Measurements from ENCODE around the gene SLC66A2.

Gene SLC66A2

DNA sequence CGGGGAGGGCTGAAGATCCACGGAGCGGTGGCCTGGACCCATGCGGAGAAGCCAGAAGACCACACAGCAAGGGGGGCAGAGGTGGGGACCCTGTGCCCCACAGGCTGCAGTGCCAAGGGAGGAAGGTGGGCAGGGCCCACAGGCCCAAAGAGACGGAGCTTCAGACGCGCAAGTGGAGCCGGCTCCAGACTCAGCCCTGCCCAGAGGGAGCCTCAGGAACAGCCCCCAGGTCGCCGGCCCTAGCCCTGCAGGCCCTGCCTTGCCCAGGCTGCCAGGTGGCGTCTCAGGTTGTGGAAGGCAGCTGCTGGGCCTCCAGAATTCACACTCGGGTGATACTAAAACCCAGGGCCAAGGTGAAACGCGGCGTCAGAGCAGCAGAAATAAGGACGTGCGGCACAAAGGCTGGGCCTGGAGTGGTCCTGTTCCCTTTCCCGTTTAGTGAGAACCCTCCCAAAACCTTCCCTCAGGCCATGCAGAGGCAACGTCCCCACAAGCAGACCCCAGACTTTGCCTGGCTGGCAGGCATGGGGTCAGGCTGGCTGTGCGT lies 36.8 kb downstream of the SLC66A2 start:
- Histone ChIP-seq H3K36me3 (ENCODE audit: control insufficient read depth in 2 of 2, insufficient read depth in 2 of 2, low read length in 2 of 2) (peaks cover 37 to 49% of the 10 kb centered on the region in 2 donors), H3K9me3 (ENCODE audit: control insufficient read depth in 2 of 2, low read length in 2 of 2) (no peaks in the 10 kb centered on the region), H3K9ac (ENCODE audit: low read depth in 1 of 2, low read length in 2 of 2) (no peak overlapping the region), H3K4me3 (ENCODE audit: low read length in 2 of 2) (no peak overlapping the region), H3K27ac (ENCODE audit: low read depth in 2 of 2, low read length in 2 of 2) (no peak overlapping the region), H3K4me1 (ENCODE audit: control insufficient read depth in 2 of 2, insufficient read depth in 2 of 2, low read length in 2 of 2) (no peaks in the 10 kb centered on the region), H3K27me3 (ENCODE audit: control insufficient read depth in 2 of 2, insufficient read depth in 2 of 2, low read length in 2 of 2) (no peaks in the 10 kb centered on the region)

DNA sequence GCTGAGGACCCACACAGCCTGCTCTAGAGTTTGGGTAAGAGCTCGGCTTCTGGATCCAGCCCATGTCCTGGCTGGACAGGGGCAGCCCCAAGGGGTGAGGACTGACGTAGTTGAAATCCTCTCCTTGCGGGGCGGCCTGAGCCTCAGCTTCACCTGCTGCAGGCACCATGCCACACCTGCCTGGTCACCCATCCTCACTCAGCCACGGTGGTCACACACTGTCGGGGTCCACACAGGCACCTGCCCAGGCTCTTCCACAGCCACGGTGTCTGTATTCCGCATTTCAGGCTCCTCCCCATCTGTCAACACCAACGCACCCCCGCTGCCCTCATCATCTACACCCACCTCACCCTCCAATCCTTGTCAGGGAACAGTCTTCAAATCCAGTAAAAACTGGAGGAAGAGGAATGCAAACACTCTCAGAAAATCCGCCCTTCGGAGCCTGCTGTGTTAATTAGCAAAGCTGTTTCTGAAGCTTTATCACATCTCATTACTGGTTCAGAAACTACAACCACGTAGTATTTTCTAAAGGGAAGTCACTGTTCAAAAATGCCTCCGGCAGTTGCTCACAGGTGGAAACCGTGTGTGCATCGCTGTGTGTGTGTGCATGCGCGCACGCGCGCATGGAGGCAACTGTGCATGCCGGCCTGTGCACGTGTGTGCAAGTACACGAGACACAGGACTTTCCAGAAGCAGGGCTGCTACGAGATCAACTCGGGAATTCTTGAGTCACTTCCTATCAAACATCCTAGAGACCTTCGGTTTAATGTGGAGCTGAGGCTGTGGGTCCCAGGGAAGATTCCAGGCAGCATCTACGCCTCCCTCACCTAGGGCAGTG lies 38.2 kb downstream of the SLC66A2 start:
- peaks cover 27 to 40% of the 10 kb centered on the region in 2 donors for H3K36me3 ChIP-seq (ENCODE audit: control insufficient read depth in 2 of 2, insufficient read depth in 2 of 2, low read length in 2 of 2)
- no peak overlapping the region for H3K27ac ChIP-seq (ENCODE audit: low read depth in 2 of 2, low read length in 2 of 2)
- no peaks in the 10 kb centered on the region for H3K9me3 ChIP-seq (ENCODE audit: control insufficient read depth in 2 of 2, low read length in 2 of 2)
- H3K9ac ChIP-seq (ENCODE audit: low read depth in 1 of 2, low read length in 2 of 2), result no peak overlapping the region
- H3K4me1 ChIP-seq (ENCODE audit: control insufficient read depth in 2 of 2, insufficient read depth in 2 of 2, low read length in 2 of 2), result no peaks in the 10 kb centered on the region
- no peaks in the 10 kb centered on the region for H3K27me3 ChIP-seq (ENCODE audit: control insufficient read depth in 2 of 2, insufficient read depth in 2 of 2, low read length in 2 of 2)
- no peak overlapping the region for H3K4me3 ChIP-seq (ENCODE audit: low read length in 2 of 2)

DNA sequence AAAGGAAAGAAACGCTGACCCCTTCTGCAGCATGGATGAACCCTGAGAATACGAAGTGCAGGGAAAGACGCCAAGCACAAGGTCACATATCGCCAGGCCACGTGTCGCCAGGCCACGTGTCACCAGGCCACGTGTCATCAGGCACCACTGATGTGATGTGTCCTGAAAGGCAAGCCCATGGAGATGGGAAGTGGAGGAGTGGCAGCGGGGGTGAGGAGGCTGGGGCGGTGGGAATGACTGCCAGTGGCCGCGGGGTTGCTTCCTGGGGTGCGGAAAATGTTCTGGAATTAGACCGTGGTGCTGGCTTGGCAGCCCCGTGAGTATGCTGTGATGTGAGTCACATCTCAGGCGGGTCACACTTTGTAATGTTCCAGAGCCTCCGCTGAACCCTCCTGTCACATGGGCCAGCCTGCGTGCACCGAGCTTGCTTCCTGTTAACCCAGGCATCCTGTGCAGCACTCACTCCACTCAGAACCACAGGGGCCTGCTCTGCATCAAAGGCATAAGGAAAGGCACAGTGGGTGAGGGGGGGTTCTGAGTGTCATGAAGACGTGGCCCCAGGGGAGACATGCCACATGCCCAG lies 39.0 kb downstream of the SLC66A2 start:
- no peaks in the 10 kb centered on the region for H3K4me1 ChIP-seq (ENCODE audit: control insufficient read depth in 2 of 2, insufficient read depth in 2 of 2, low read length in 2 of 2)
- H3K4me3 ChIP-seq (ENCODE audit: low read length in 2 of 2), result no peak overlapping the region
- H3K9ac ChIP-seq (ENCODE audit: low read depth in 1 of 2, low read length in 2 of 2), result no peak overlapping the region
- peaks cover 26 to 40% of the 10 kb centered on the region in 2 donors for H3K36me3 ChIP-seq (ENCODE audit: control insufficient read depth in 2 of 2, insufficient read depth in 2 of 2, low read length in 2 of 2)
- H3K27me3 ChIP-seq (ENCODE audit: control insufficient read depth in 2 of 2, insufficient read depth in 2 of 2, low read length in 2 of 2), result no peaks in the 10 kb centered on the region
- H3K27ac ChIP-seq (ENCODE audit: low read depth in 2 of 2, low read length in 2 of 2), result no peak overlapping the region
- no peaks in the 10 kb centered on the region for H3K9me3 ChIP-seq (ENCODE audit: control insufficient read depth in 2 of 2, low read length in 2 of 2)

DNA sequence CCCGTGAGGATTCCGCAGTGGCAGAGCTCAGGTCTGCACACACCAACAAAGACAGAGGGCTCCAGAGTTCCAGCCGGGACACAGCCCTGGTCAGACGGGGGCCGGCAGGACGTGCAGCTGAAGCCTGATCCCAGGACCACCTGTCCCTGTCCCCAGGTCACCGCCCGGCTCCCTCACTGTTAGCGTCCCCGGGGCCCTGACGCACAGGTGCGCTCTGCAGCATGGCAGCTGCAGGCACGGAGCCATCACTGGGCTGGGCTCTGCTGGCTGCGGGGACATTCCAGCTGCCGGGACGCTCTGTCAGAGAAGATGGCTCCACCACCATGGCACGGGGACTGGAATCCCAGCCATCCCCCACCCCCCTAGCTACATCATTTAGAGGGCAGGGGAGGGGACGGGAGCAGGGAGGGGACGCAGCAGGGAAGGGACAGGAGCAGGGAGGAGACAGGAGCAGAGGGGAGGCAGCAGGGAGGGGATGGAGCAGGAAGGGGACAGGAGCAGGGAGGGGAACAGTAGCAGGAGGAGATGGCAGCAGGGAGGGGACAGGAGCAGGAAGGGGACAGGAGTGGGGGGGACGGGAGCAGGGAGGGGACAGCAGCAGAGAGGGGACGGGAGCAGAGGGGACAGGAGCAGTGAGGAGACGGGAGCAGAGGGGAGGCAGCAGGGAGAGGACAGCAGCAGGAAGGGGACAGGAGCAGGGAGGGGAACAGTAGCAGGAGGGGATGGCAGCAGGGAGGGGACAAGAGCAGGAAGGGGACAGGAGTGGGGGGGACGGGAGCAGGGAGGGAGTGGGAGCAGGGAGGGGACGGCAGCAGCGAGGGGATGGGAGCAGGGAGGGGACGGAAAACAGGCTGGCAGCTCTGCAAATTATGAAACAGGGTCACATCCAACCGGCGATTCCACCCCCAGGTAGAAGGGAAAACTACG lies 39.8 kb downstream of the SLC66A2 start:
- Histone ChIP-seq H3K9ac (ENCODE audit: low read depth in 1 of 2, low read length in 2 of 2) (no peak overlapping the region), H3K36me3 (ENCODE audit: control insufficient read depth in 2 of 2, insufficient read depth in 2 of 2, low read length in 2 of 2) (peaks cover 19 to 33% of the 10 kb centered on the region in 2 donors), H3K27me3 (ENCODE audit: control insufficient read depth in 2 of 2, insufficient read depth in 2 of 2, low read length in 2 of 2) (no peaks in the 10 kb centered on the region), H3K4me1 (ENCODE audit: control insufficient read depth in 2 of 2, insufficient read depth in 2 of 2, low read length in 2 of 2) (no peaks in the 10 kb centered on the region), H3K4me3 (ENCODE audit: low read length in 2 of 2) (no peak overlapping the region), H3K27ac (ENCODE audit: low read depth in 2 of 2, low read length in 2 of 2) (no peak overlapping the region), H3K9me3 (ENCODE audit: control insufficient read depth in 2 of 2, low read length in 2 of 2) (no peaks in the 10 kb centered on the region)

DNA sequence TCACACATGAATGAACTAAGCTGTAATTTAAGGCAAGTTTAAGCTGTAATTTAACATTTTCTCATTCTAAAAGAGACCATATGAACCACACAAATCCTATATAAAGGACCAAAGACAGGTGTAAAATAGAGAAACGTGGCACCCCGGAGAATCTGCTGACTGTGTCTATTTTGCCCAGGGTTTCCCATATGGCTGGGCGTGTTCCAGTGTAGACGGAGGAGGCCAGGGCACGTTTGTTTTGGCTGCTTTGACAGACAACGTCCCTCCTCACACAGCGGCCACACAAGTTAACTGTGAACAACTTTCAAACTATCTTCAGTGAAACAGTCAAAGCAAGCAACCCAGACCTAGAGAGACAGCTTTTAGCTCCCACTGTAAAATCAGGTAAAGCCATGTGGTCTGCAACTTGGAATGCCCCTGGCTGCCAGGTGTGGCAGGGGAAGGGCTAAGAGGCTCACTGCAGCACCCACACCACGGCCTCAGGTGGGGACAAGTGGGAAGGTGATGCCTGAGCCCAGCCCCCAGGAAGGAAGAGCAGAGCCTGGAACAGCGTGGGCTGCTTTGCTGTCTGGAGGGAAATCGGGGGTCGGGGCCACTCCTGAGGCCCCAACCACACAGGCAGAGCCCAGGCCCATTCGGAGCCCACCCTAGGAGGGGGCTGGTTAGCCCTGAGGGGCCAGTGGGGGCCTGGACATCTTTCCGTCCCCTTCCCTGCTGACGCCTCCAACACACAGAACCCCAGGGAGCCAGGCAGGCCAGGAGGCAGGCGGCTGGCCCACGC lies 40.7 kb downstream of the SLC66A2 start:
- Histone ChIP-seq H3K9ac (ENCODE audit: low read depth in 1 of 2, low read length in 2 of 2) (no peak overlapping the region), H3K9me3 (ENCODE audit: control insufficient read depth in 2 of 2, low read length in 2 of 2) (no peaks in the 10 kb centered on the region), H3K27ac (ENCODE audit: low read depth in 2 of 2, low read length in 2 of 2) (no peak overlapping the region), H3K4me3 (ENCODE audit: low read length in 2 of 2) (no peak overlapping the region), H3K4me1 (ENCODE audit: control insufficient read depth in 2 of 2, insufficient read depth in 2 of 2, low read length in 2 of 2) (no peaks in the 10 kb centered on the region), H3K36me3 (ENCODE audit: control insufficient read depth in 2 of 2, insufficient read depth in 2 of 2, low read length in 2 of 2) (peaks cover 17 to 26% of the 10 kb centered on the region in 2 donors), H3K27me3 (ENCODE audit: control insufficient read depth in 2 of 2, insufficient read depth in 2 of 2, low read length in 2 of 2) (no peaks in the 10 kb centered on the region)

DNA sequence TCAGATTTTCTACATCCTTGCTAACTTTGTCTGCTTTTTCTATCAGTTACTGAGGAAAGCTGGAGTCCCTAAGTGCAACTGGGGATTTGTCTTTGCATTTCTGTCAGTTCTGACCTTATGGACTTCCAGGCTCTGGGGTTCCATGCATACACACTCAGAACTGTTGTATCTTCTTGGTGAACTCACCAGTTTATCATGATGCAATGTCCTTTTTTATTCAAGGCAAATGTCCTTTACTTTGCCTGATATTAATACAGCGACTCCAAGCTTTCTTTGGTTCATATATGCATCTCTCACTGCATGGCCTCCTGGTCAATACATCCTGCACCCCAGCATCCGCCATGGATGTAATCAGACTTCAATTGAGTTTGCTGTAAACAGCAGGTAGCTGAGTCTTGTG lies 44.7 kb downstream of the SLC66A2 start:
- Histone ChIP-seq H3K36me3 (ENCODE audit: control insufficient read depth in 2 of 2, insufficient read depth in 2 of 2, low read length in 2 of 2) (peaks cover 17 to 19% of the 10 kb centered on the region in 2 donors), H3K27me3 (ENCODE audit: control insufficient read depth in 2 of 2, insufficient read depth in 2 of 2, low read length in 2 of 2) (no peaks in the 10 kb centered on the region), H3K9me3 (ENCODE audit: control insufficient read depth in 2 of 2, low read length in 2 of 2) (no peaks in the 10 kb centered on the region), H3K4me3 (ENCODE audit: low read length in 2 of 2) (no peak overlapping the region), H3K9ac (ENCODE audit: low read depth in 1 of 2, low read length in 2 of 2) (no peak overlapping the region), H3K4me1 (ENCODE audit: control insufficient read depth in 2 of 2, insufficient read depth in 2 of 2, low read length in 2 of 2) (no peaks in the 10 kb centered on the region), H3K27ac (ENCODE audit: low read depth in 2 of 2, low read length in 2 of 2) (no peak overlapping the region)

DNA sequence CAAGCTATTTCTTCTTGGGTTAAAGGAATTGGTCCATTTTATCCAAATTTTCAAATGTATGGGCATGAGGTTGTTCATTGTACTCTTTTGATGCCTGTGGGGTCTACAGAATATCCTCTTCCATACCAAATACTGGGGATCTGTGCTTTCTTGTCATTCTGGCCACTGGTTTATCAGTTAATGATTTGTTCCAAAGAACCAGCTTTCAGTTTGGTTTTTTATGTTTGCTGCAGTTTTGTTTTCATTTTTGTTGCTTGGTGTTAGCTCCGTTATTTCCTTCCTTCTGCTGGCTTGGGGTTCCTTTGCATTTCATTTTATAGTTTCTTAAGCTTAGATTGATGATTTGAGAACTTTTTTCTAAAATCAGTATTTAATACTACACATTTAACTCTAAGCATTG lies 45.5 kb downstream of the SLC66A2 start:
- no peaks in the 10 kb centered on the region for H3K4me1 ChIP-seq (ENCODE audit: control insufficient read depth in 2 of 2, insufficient read depth in 2 of 2, low read length in 2 of 2)
- no peaks in the 10 kb centered on the region for H3K9me3 ChIP-seq (ENCODE audit: control insufficient read depth in 2 of 2, low read length in 2 of 2)
- no peaks in the 10 kb centered on the region for H3K27me3 ChIP-seq (ENCODE audit: control insufficient read depth in 2 of 2, insufficient read depth in 2 of 2, low read length in 2 of 2)
- no peak overlapping the region for H3K9ac ChIP-seq (ENCODE audit: low read depth in 1 of 2, low read length in 2 of 2)
- peaks cover 17% of the 10 kb centered on the region in 2 donors for H3K36me3 ChIP-seq (ENCODE audit: control insufficient read depth in 2 of 2, insufficient read depth in 2 of 2, low read length in 2 of 2)
- no peak overlapping the region for H3K4me3 ChIP-seq (ENCODE audit: low read length in 2 of 2)
- H3K27ac ChIP-seq (ENCODE audit: low read depth in 2 of 2, low read length in 2 of 2), result no peak overlapping the region

DNA sequence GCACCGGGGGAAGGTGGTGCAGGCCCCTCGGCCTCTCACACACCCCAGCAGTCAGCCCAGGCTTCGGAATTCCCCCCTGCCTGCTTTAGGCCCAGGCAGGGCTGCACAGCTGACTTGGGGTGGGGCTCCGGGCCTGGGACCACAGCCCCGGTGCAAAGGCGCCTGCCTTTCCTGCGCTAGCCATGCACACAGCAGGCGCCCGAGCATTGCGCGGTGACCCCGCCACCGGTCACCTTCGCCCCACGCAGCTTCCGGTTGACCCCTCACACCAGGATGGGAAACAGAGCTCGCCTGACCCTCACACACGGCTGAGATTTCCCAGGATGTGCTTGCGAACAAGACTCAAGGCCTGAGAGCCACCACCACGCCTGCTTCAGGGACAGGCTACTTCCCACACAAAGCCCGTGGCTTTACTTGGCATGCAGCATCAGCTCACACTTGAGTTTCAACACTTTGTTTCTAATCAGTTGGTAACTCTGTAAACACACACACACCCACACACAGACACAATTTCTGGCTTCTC lies 46.0 kb downstream of the SLC66A2 start:
- Histone ChIP-seq H3K9me3 (ENCODE audit: control insufficient read depth in 2 of 2, low read length in 2 of 2) (peaks cover 0 to 1% of the 10 kb centered on the region in 2 donors), H3K9ac (ENCODE audit: low read depth in 1 of 2, low read length in 2 of 2) (no peak overlapping the region), H3K4me3 (ENCODE audit: low read length in 2 of 2) (no peak overlapping the region), H3K36me3 (ENCODE audit: control insufficient read depth in 2 of 2, insufficient read depth in 2 of 2, low read length in 2 of 2) (peaks cover 14% of the 10 kb centered on the region in 2 donors), H3K4me1 (ENCODE audit: control insufficient read depth in 2 of 2, insufficient read depth in 2 of 2, low read length in 2 of 2) (no peaks in the 10 kb centered on the region), H3K27me3 (ENCODE audit: control insufficient read depth in 2 of 2, insufficient read depth in 2 of 2, low read length in 2 of 2) (no peaks in the 10 kb centered on the region), H3K27ac (ENCODE audit: low read depth in 2 of 2, low read length in 2 of 2) (no peak overlapping the region)

DNA sequence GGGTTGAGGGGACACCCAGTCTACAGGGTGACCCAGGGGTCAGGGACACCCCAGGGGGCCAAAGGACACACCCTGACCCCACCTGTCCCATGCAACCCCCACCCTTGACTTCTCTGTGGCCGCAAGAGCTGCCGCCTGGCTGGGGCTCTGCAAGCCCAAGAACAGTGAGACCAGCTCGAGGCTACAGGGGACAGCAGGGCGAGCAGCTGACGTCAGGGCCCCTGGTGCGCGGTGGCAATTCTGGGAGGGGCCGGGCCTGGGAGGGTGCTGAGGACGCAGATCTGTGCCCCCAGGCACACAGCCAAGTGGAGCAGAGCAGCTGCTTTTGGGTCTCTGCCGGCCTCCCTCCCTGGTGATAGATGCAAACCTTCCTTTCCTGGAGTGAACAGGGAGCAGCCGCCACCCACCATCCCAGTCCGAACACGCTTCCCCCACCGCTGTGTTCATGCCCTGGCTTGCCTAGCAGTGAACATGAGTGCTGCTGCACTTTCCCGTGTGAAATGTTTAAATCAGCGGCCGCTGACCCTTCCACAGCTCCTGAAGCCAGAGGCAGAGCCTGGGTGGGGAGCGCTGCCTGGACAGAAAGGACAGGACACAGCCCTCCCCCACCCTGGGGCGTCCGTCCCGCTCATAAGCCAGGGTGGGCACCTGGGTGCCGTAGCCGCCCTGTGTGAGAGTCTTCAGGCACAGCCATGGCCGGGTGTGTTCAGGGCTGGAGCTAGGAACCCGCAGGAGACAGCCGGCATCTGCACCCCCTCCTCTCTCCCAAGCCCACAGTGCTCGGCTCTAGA lies 46.9 kb downstream of the SLC66A2 start:
- Histone ChIP-seq H3K4me1 (ENCODE audit: control insufficient read depth in 2 of 2, insufficient read depth in 2 of 2, low read length in 2 of 2) (no peaks in the 10 kb centered on the region), H3K4me3 (ENCODE audit: low read length in 2 of 2) (no peak overlapping the region), H3K36me3 (ENCODE audit: control insufficient read depth in 2 of 2, insufficient read depth in 2 of 2, low read length in 2 of 2) (peaks cover 14% of the 10 kb centered on the region in 2 donors), H3K9me3 (ENCODE audit: control insufficient read depth in 2 of 2, low read length in 2 of 2) (peaks cover 0 to 3% of the 10 kb centered on the region in 2 donors), H3K27ac (ENCODE audit: low read depth in 2 of 2, low read length in 2 of 2) (no peak overlapping the region), H3K27me3 (ENCODE audit: control insufficient read depth in 2 of 2, insufficient read depth in 2 of 2, low read length in 2 of 2) (no peaks in the 10 kb centered on the region), H3K9ac (ENCODE audit: low read depth in 1 of 2, low read length in 2 of 2) (no peak overlapping the region)

Measured in mucosa of rectum (tissue), 2 donors.